Liver (tissue), 9 donors: ENCODE results near the gene TENT4B. TPM values are rescaled to one million over a fixed set of nuclear protein-coding genes. Genes with fewer than 3 reads are reported as not detected.

Experiments
- DNase-seq: peaks from one replicate; pipeline ENCODE4 v3.0.0-alpha.2; 2017; ENCODE audit warnings: low spot score
- H3K27ac ChIP-seq, 2 donors: one replicate each; pipeline ENCODE4 v1.7.0; 2013; ENCODE audit warnings: inconsistent platforms in 2 of 2, low read length in 2 of 2, control low read depth in 1 of 2, low read depth in 1 of 2, mild to moderate bottlenecking in 1 of 2
- H3K27me3 ChIP-seq, 4 donors: one replicate each; pipeline versions ENCODE4 v1.6.1 to v1.7.0; 2013; ENCODE audit warnings: low read length in 3 of 4, inconsistent platforms in 1 of 4, mild to moderate bottlenecking in 1 of 4, moderate library complexity in 1 of 4; ENCODE audit not compliant: control insufficient read depth in 4 of 4, insufficient read depth in 4 of 4
- H3K36me3 ChIP-seq, 4 donors: one replicate each; pipeline versions ENCODE4 v1.6.1 to v1.7.0; 2013; ENCODE audit warnings: low read length in 3 of 4, mild to moderate bottlenecking in 3 of 4, low read depth in 1 of 4, moderate library complexity in 1 of 4; ENCODE audit not compliant: control insufficient read depth in 4 of 4, insufficient read depth in 3 of 4
- H3K4me1 ChIP-seq, 4 donors: one replicate each; pipeline versions ENCODE4 v1.6.1 to v1.7.0; 2013; ENCODE audit warnings: low read length in 3 of 4, mild to moderate bottlenecking in 3 of 4, moderate library complexity in 1 of 4; ENCODE audit not compliant: control insufficient read depth in 4 of 4, insufficient read depth in 4 of 4
- H3K4me3 ChIP-seq, 3 donors: one replicate each; pipeline versions ENCODE4 v1.6.1 to v1.7.0; 2013; ENCODE audit warnings: low read length in 3 of 3, control low read depth in 1 of 3, low read depth in 1 of 3, mild to moderate bottlenecking in 1 of 3
- H3K9ac ChIP-seq, 2 donors: one replicate each; pipeline ENCODE4 v1.7.0; 2013; ENCODE audit warnings: low read length in 2 of 2, mild to moderate bottlenecking in 2 of 2, moderate library complexity in 2 of 2, control low read depth in 1 of 2, low read depth in 1 of 2
- H3K9me3 ChIP-seq, 4 donors: one replicate each; pipeline versions ENCODE4 v1.6.1 to v1.7.0; 2013; ENCODE audit warnings: low read length in 3 of 4; ENCODE audit not compliant: control insufficient read depth in 4 of 4
- EGR1 ChIP-seq, 2 donors: IDR thresholded peaks; 2 replicates each; pipeline ENCODE4 v1.6.1; 2016 to 2018; ENCODE audit warnings: antibody characterized with exemption in 2 of 2, low read depth in 2 of 2
- FOXA1 ChIP-seq: IDR thresholded peaks from 2 replicates; pipeline ENCODE4 v1.6.1; 2016; ENCODE audit warnings: antibody characterized with exemption
- FOXA2 ChIP-seq: IDR thresholded peaks from 2 replicates; pipeline ENCODE4 v1.6.1; 2016; ENCODE audit warnings: antibody characterized with exemption
- GABPA ChIP-seq, 2 donors: IDR thresholded peaks in 1 of 2; conservative IDR thresholded peaks in 1 of 2; 2 replicates each; pipeline ENCODE4 v1.6.1; 2016; ENCODE audit warnings: antibody characterized with exemption in 2 of 2, mild to moderate bottlenecking in 1 of 2, moderate library complexity in 1 of 2
- HNF4A ChIP-seq, 2 donors: conservative IDR thresholded peaks; 2 replicates each; pipeline ENCODE4 v1.6.1; 2016; ENCODE audit warnings: antibody characterized with exemption in 2 of 2, mild to moderate bottlenecking in 2 of 2
- HNF4G ChIP-seq: IDR thresholded peaks from 2 replicates; pipeline ENCODE4 v1.6.1; 2016; ENCODE audit warnings: antibody characterized with exemption
- JUND ChIP-seq, 2 donors: IDR thresholded peaks; 2 replicates each; pipeline ENCODE4 v1.6.1; 2016; ENCODE audit warnings: antibody characterized with exemption in 2 of 2
- NR2F2 ChIP-seq: IDR thresholded peaks from 2 replicates; pipeline ENCODE4 v1.6.1; 2016; ENCODE audit warnings: antibody characterized with exemption
- RAD21 ChIP-seq, 2 donors: IDR thresholded peaks; 2 replicates each; pipeline ENCODE4 v1.6.1; 2016; ENCODE audit warnings: antibody characterized with exemption in 2 of 2, mild to moderate bottlenecking in 2 of 2
- SP1 ChIP-seq: IDR thresholded peaks from 2 replicates; pipeline ENCODE4 v1.6.1; 2018; ENCODE audit warnings: antibody characterized with exemption, mild to moderate bottlenecking
- YY1 ChIP-seq: IDR thresholded peaks from 2 replicates; pipeline ENCODE4 v1.6.1; 2016; ENCODE audit warnings: antibody characterized with exemption, mild to moderate bottlenecking
- WGBS: extraction: QIAGEN DNeasy Blood & Tissue Kit; methylation state at CpG from one replicate; pipeline ENCODE4 v1.1.7; 2013; 5-methylcytosine and 5-hydroxymethylcytosine counted together
- polyA plus RNA-seq, 2 donors: library from polyadenylated mRNA; stranded (reverse) in 1 of 2; unstranded in 1 of 2; fragments of 200-250 nt in 1 of 2; fragments of >200 nt in 1 of 2; fragmentation: Nextera tagmentation in 1 of 2; extraction: Ambion mirVana in 1 of 2; gene quantifications; one replicate each; pipeline versions ENCODE4 v1.2.1 to v1.2.3, GENCODE V29; 2013 to 2015
- total RNA-seq, 2 donors: library from RNA; depleted of rRNA; stranded (reverse); fragments of >200 nt; gene quantifications; one replicate each; pipeline ENCODE4 v1.2.3, GENCODE V29; 2014
- TF ChIP-seq, protein P1 (sequence below): IDR thresholded peaks from 2 replicates; pipeline ENCODE4 v1.6.1; 2016; ENCODE audit warnings: antibody characterized with exemption
- TF ChIP-seq, protein P2 (sequence below): IDR thresholded peaks from 2 replicates; pipeline ENCODE4 v1.6.1; 2016; ENCODE audit warnings: antibody characterized with exemption
- TF ChIP-seq, protein P3 (sequence below): IDR thresholded peaks from 2 replicates; pipeline ENCODE4 v1.6.1; 2016; ENCODE audit warnings: antibody characterized with exemption
- TF ChIP-seq, protein P4 (sequence below): fragments of 150-350 bp; IDR thresholded peaks from 2 replicates; pipeline ENCODE4 v1.5.1; 2017; ENCODE audit warnings: improper control_type of control experiment, low read depth, low read length; ENCODE audit not compliant: missing input control
- TF ChIP-seq, protein P5 (sequence below): IDR thresholded peaks from 2 replicates; pipeline ENCODE4 v1.6.1; 2016; ENCODE audit warnings: antibody characterized with exemption, mild to moderate bottlenecking
- donor health status: healthy.
- donor health status: healthy.
- donor health status: healthy.
- donor health status: healthy.
- donor health status: healthy.

The TENT4B gene
- total and polyA plus RNA-seq, 4 donors, result 4.2 to 10.8 (median 7.9) TPM

DNA sequence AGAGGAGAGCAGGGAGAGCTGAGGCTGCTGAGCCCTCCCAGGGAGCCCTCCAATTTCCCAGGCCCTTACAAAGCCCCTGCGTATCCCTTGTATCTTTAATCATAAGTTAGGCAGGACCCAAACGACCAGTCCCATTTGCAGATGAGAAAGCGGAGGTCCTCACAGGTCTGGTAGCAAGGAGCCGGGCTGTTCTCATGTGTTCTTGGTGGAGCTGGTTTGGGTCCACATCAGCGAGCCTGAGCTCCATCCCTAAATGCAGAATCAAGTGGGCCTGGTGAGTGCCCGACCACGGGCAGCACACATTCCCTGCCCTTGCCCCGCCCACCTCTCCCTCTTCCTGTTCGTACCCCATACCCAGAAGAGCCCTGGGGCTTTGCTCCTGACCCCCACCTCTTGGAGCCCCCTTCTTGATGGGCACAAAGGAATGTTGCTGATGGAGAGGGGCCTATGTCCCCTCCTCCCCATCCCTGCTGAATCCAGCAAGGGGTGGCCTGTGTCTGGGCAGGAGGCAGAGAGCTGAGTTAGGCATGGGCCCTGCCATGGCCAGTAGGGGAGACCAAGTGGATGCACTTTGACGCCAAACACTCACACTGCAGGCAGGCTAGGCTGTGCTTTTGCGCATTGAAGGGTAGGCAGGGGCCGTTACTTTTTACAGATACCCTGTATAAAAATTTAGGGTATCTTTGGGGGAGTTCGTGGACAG is 95.0 kb downstream of the TENT4B start:
- Histone ChIP-seq H3K4me3 (no peak overlapping the region), H3K27me3 (no peaks in the 10 kb centered on the region), H3K27ac (no peak overlapping the region), H3K9ac (no peak overlapping the region), H3K4me1 (peaks cover 2 to 14% (median 7%) of the 10 kb centered on the region in 4 donors), H3K9me3 (no peaks in the 10 kb centered on the region), H3K36me3 (no peaks in the 10 kb centered on the region)
- WGBS, result 90% methylated on average over 13 of the region's 13 CpGs
- TF ChIP-seq SP1 (no peak), YY1 (no peak), FOXA1 (no peak), JUND (IDR thresholded peaks at IDR 0.05) (no peak), RAD21 (IDR thresholded peaks at IDR 0.05) (no peak), NR2F2 (no peak), EGR1 (IDR thresholded peaks at IDR 0.05; ENCODE audit: low read depth in 2 of 2) (no peak), HNF4G (no peak), FOXA2 (no peak)
- TF ChIP-seq, protein P1, sequence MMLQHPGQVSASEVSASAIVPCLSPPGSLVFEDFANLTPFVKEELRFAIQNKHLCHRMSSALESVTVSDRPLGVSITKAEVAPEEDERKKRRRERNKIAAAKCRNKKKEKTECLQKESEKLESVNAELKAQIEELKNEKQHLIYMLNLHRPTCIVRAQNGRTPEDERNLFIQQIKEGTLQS, result no peak
- TF ChIP-seq, protein P2, sequence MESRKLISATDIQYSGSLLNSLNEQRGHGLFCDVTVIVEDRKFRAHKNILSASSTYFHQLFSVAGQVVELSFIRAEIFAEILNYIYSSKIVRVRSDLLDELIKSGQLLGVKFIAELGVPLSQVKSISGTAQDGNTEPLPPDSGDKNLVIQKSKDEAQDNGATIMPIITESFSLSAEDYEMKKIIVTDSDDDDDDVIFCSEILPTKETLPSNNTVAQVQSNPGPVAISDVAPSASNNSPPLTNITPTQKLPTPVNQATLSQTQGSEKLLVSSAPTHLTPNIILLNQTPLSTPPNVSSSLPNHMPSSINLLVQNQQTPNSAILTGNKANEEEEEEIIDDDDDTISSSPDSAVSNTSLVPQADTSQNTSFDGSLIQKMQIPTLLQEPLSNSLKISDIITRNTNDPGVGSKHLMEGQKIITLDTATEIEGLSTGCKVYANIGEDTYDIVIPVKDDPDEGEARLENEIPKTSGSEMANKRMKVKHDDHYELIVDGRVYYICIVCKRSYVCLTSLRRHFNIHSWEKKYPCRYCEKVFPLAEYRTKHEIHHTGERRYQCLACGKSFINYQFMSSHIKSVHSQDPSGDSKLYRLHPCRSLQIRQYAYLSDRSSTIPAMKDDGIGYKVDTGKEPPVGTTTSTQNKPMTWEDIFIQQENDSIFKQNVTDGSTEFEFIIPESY, result no peak
- TF ChIP-seq, protein P3, sequence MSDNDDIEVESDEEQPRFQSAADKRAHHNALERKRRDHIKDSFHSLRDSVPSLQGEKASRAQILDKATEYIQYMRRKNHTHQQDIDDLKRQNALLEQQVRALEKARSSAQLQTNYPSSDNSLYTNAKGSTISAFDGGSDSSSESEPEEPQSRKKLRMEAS, result no peak
- TF ChIP-seq, protein P4, sequence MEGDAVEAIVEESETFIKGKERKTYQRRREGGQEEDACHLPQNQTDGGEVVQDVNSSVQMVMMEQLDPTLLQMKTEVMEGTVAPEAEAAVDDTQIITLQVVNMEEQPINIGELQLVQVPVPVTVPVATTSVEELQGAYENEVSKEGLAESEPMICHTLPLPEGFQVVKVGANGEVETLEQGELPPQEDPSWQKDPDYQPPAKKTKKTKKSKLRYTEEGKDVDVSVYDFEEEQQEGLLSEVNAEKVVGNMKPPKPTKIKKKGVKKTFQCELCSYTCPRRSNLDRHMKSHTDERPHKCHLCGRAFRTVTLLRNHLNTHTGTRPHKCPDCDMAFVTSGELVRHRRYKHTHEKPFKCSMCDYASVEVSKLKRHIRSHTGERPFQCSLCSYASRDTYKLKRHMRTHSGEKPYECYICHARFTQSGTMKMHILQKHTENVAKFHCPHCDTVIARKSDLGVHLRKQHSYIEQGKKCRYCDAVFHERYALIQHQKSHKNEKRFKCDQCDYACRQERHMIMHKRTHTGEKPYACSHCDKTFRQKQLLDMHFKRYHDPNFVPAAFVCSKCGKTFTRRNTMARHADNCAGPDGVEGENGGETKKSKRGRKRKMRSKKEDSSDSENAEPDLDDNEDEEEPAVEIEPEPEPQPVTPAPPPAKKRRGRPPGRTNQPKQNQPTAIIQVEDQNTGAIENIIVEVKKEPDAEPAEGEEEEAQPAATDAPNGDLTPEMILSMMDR, result no peak
- no peak for DNase-seq

DNA sequence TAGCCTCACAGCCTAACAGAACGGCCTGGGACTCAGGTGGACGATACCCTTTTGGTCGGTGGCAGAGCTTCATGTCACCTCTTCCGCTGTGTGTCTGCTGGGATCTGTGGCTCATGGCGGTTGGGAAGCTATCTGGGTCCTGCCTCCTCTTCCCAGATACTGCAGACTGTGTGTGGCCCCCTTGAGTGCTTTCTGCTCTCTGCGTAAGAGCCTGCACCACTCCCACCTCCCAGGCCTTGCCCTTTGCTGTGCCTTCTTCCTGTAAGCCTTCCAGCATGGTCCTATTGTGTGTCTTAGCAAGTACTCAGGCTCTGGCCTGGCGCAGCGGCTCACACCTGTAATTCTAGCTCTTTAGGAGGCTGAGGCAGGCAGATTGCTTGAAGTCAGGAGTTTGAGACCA is 95.7 kb downstream of the TENT4B start:
- Histone ChIP-seq H3K36me3 (no peaks in the 10 kb centered on the region), H3K9ac (no peak overlapping the region), H3K4me3 (no peak overlapping the region), H3K27ac (no peak overlapping the region), H3K4me1 (peaks cover 2 to 14% (median 7%) of the 10 kb centered on the region in 4 donors), H3K9me3 (no peaks in the 10 kb centered on the region), H3K27me3 (no peaks in the 10 kb centered on the region)
- 95% methylated on average over 8 of the region's 8 CpGs for WGBS
- TF ChIP-seq, protein P4, result no peak
- TF ChIP-seq, protein P1, result no peak
- no peak for TF ChIP-seq RAD21 (IDR thresholded peaks at IDR 0.05)
- no peak for TF ChIP-seq HNF4G
- no peak for TF ChIP-seq FOXA1
- TF ChIP-seq, protein P3, result no peak
- TF ChIP-seq, protein P5, sequence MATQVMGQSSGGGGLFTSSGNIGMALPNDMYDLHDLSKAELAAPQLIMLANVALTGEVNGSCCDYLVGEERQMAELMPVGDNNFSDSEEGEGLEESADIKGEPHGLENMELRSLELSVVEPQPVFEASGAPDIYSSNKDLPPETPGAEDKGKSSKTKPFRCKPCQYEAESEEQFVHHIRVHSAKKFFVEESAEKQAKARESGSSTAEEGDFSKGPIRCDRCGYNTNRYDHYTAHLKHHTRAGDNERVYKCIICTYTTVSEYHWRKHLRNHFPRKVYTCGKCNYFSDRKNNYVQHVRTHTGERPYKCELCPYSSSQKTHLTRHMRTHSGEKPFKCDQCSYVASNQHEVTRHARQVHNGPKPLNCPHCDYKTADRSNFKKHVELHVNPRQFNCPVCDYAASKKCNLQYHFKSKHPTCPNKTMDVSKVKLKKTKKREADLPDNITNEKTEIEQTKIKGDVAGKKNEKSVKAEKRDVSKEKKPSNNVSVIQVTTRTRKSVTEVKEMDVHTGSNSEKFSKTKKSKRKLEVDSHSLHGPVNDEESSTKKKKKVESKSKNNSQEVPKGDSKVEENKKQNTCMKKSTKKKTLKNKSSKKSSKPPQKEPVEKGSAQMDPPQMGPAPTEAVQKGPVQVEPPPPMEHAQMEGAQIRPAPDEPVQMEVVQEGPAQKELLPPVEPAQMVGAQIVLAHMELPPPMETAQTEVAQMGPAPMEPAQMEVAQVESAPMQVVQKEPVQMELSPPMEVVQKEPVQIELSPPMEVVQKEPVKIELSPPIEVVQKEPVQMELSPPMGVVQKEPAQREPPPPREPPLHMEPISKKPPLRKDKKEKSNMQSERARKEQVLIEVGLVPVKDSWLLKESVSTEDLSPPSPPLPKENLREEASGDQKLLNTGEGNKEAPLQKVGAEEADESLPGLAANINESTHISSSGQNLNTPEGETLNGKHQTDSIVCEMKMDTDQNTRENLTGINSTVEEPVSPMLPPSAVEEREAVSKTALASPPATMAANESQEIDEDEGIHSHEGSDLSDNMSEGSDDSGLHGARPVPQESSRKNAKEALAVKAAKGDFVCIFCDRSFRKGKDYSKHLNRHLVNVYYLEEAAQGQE, result no peak
- no peak for TF ChIP-seq NR2F2
- TF ChIP-seq YY1, result no peak
- no peak for TF ChIP-seq HNF4A (conservative IDR thresholded peaks at IDR 0.05)
- TF ChIP-seq GABPA (IDR thresholded peaks at IDR 0.05 in 1 of 2, conservative IDR thresholded peaks at IDR 0.05 in 1 of 2), result no peak
- TF ChIP-seq EGR1 (IDR thresholded peaks at IDR 0.05; ENCODE audit: low read depth in 2 of 2), result no peak
- TF ChIP-seq JUND (IDR thresholded peaks at IDR 0.05), result no peak
- no peak for TF ChIP-seq FOXA2
- DNase-seq, result no peak
